NT2/D1 (cell line): ENCODE results near the gene CRIP3.

Source experiments
- SUZ12 ChIP-seq: IDR thresholded peaks from 2 replicates; pipeline ENCODE4 v1.6.1; 2011; ENCODE audit not compliant: insufficient read length, insufficient read depth; ENCODE audit errors: extremely low read depth
- YY1 ChIP-seq: IDR thresholded peaks from 2 replicates; pipeline ENCODE4 v1.6.1; 2011; ENCODE audit not compliant: insufficient read length, insufficient read depth
- ZNF274 ChIP-seq: IDR thresholded peaks from 2 replicates; pipeline ENCODE4 v1.6.1; 2011; ENCODE audit warnings: mild to moderate bottlenecking, low read depth, low read length

- TF ChIP-seq YY1 (no peak), SUZ12 (no peak), ZNF274 (no peak)
These were observed 1.5 kb upstream of the CRIP3 start for GRCh38 chr6:43310134-43310533.
